Kidney (tissue), 14 donors: ENCODE results near the gene XYLT1. TPM values are rescaled to one million over a fixed set of nuclear protein-coding genes. Genes with fewer than 3 reads are reported as not detected.

Experiments
- DNase-seq, 5 donors: peaks; one replicate each; pipeline ENCODE4 v3.0.0-alpha.2; 2013 to 2020
- FAIRE-seq: peaks from 2 replicates; lab custom pipeline; 2012; peaks lifted over from hg19 to GRCh38; lab: Jason Lieb, UNC
- H3K27ac ChIP-seq, 2 donors: one replicate each; pipeline ENCODE4 v1.7.0; 2013; ENCODE audit warnings: low read depth in 2 of 2, low read length in 2 of 2, inconsistent platforms in 1 of 2
- H3K27me3 ChIP-seq: one replicate; pipeline ENCODE4 v1.7.1; 2013; ENCODE audit warnings: low read length, inconsistent platforms; ENCODE audit not compliant: control insufficient read depth, insufficient read depth
- H3K36me3 ChIP-seq, 3 donors: one replicate each; pipeline versions ENCODE4 v1.7.0 to v1.7.1; 2013; ENCODE audit warnings: low read length in 3 of 3, control low read depth in 1 of 3, inconsistent platforms in 1 of 3; ENCODE audit not compliant: insufficient read depth in 3 of 3, control insufficient read depth in 2 of 3
- H3K4me1 ChIP-seq, 3 donors: one replicate each; pipeline versions ENCODE4 v1.7.0 to v1.7.1; 2013; ENCODE audit warnings: low read length in 3 of 3, inconsistent platforms in 1 of 3, low read depth in 1 of 3; ENCODE audit not compliant: control insufficient read depth in 2 of 3, insufficient read depth in 2 of 3
- H3K4me3 ChIP-seq, 3 donors: one replicate each; pipeline versions ENCODE4 v1.7.0 to v1.8.1; 2013; ENCODE audit warnings: low read length in 3 of 3, control low read depth in 1 of 3, inconsistent platforms in 1 of 3
- H3K9ac ChIP-seq, 3 donors: one replicate each; pipeline versions ENCODE4 v1.7.0 to v1.7.1; 2013; ENCODE audit warnings: low read length in 3 of 3, control low read depth in 1 of 3, inconsistent platforms in 1 of 3
- H3K9me3 ChIP-seq, 3 donors: one replicate each; pipeline versions ENCODE4 v1.7.0 to v1.7.1; 2013; ENCODE audit warnings: low read length in 3 of 3, control low read depth in 1 of 3, inconsistent platforms in 1 of 3; ENCODE audit not compliant: control insufficient read depth in 2 of 3, insufficient read depth in 1 of 3
- intact Hi-C: fragments of 100-400 bp; cut with DNase I; formaldehyde crosslinking; loops from one replicate; pipeline ENCODE4 v1.11.1; 2022
- polyA plus RNA-seq: library from polyadenylated mRNA; stranded (reverse); fragments of 350-450 nt; fragmentation: Illumina TruSeq; extraction: RNeasy Lipid Tissue Mini Kit (QIAGEN cat#74804); gene quantifications from one replicate; pipeline ENCODE4 v1.2.3, GENCODE V29; 2014; ENCODE audit warnings: low read depth, low replicate concordance; ENCODE audit not compliant: insufficient read depth
- total RNA-seq: library from RNA; stranded (reverse); fragmentation: NEBNext Ultra II Directional; extraction: Animal tissue kit (Norgen Biotek cat#: 25700); gene quantifications from one replicate; pipeline ENCODE4 v1.2.1, GENCODE V29; 2021
- TF ChIP-seq, protein P1 (sequence below): IDR thresholded peaks from 3 replicates; pipeline ENCODE4 v1.5.1; 2012; ENCODE audit warnings: mild to moderate bottlenecking, moderate library complexity, borderline replicate concordance; ENCODE audit not compliant: insufficient read depth; ENCODE audit errors: extremely low read depth
- donor health status: control.
- donor health status: control.
- donor health status: control.
- donor health status: control.
- donor health status: control.
- donor health status: DM: yes; HTN: yes; CAD: no.
- donor health status: Normal renal cell carcinoma (clear cell type).

XYLT1 gene
- total and polyA plus RNA-seq, 2 donors from 2014 or later = 0.52 to 7.6 TPM

- H3K9me3 ChIP-seq = no peaks in the 10 kb centered on the region
- no peak overlapping the region for H3K4me3 ChIP-seq
- no peaks in the 10 kb centered on the region for H3K27me3 ChIP-seq
- TF ChIP-seq, protein P1, sequence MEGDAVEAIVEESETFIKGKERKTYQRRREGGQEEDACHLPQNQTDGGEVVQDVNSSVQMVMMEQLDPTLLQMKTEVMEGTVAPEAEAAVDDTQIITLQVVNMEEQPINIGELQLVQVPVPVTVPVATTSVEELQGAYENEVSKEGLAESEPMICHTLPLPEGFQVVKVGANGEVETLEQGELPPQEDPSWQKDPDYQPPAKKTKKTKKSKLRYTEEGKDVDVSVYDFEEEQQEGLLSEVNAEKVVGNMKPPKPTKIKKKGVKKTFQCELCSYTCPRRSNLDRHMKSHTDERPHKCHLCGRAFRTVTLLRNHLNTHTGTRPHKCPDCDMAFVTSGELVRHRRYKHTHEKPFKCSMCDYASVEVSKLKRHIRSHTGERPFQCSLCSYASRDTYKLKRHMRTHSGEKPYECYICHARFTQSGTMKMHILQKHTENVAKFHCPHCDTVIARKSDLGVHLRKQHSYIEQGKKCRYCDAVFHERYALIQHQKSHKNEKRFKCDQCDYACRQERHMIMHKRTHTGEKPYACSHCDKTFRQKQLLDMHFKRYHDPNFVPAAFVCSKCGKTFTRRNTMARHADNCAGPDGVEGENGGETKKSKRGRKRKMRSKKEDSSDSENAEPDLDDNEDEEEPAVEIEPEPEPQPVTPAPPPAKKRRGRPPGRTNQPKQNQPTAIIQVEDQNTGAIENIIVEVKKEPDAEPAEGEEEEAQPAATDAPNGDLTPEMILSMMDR = no peak
- no peak overlapping the region for H3K9ac ChIP-seq
- peaks cover 0 to 2% (median 0%) of the 10 kb centered on the region in 3 donors for H3K4me1 ChIP-seq
- FAIRE-seq = no peak
- DNase-seq = no peak
- no peaks in the 10 kb centered on the region for H3K36me3 ChIP-seq
- intact Hi-C loops = no loop called here
- no peak overlapping the region for H3K27ac ChIP-seq
These were observed 49.9 kb downstream of the XYLT1 start for GRCh38 chr16:17420816-17421215.

DNA sequence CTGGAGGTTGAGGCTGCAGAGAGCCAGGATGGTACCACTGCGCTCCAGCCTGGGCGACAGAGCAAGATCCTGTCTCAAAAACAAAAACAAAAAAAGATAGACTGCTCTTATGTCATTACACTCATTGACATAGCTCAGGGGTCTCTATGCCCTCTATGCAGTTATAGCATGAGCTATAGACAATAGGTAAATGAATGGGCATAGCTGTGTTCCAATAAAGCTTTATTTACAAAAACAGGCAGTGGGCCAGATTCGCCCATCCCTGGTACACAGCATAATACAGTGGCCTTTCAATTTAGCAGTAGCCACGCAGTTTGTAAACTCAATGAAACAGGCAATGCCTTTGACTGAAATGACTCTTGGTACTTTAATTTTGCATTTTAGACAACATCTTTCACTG, 51.5 kb downstream of the XYLT1 start:
- no peak for FAIRE-seq
- intact Hi-C loops = no loop called here
- H3K27ac ChIP-seq = no peak overlapping the region
- peaks cover 0 to 2% (median 0%) of the 10 kb centered on the region in 3 donors for H3K4me1 ChIP-seq
- TF ChIP-seq, protein P1 = no peak
- H3K36me3 ChIP-seq = no peaks in the 10 kb centered on the region
- no peak overlapping the region for H3K9ac ChIP-seq
- no peaks in the 10 kb centered on the region for H3K9me3 ChIP-seq
- H3K27me3 ChIP-seq = no peaks in the 10 kb centered on the region
- no peak for DNase-seq
- no peak overlapping the region for H3K4me3 ChIP-seq

DNA sequence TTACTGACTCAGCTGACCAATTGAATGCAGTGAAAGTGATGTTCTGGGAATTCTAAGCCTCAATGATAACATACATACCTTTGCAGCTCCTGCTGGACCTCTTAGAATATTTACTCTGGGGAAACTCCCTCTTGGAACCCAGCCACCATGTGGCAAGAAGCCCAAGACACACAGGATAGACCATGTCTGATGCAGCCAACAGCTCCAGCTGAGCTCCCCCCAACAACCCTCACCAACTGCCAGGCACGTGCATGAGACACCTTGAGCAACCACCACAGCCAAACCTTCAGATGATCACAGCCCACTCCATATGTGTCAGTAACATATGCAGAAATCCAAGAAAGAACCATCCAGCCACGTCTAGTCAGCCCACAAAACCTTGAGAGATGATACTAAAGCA, 53.0 kb downstream of the XYLT1 start:
- intact Hi-C loops = no loop called here
- no peak for DNase-seq

More for the DNA sequence above, 53.0 kb downstream of the XYLT1 start:
- Histone ChIP-seq H3K36me3 (no peaks in the 10 kb centered on the region), H3K27me3 (no peaks in the 10 kb centered on the region), H3K4me1 (peaks cover 0 to 2% (median 0%) of the 10 kb centered on the region in 3 donors), H3K4me3 (no peak overlapping the region), H3K9me3 (no peaks in the 10 kb centered on the region), H3K9ac (no peak overlapping the region), H3K27ac (no peak overlapping the region)
- TF ChIP-seq, protein P1 = no peak
- FAIRE-seq = no peak
